DND-41 (cell line): ENCODE results near the gene KRT15.

ENCODE experiments used
- ATAC-seq: fragments of 200-7000 bp; cut with Tn5 transposase; 3 replicates; pipeline ENCODE4 v1.9.1; 2021; ENCODE audit warnings: low read depth; ENCODE audit not compliant: insufficient read depth
- DNase-seq: peaks from one replicate; pipeline ENCODE4 v3.0.0-alpha.2; 2020
- H2AFZ ChIP-seq: 2 replicates; pipeline ENCODE4 v1.6.0; 2012; ENCODE audit warnings: low read depth, low read length
- H3K27ac ChIP-seq: 2 replicates; pipeline ENCODE4 v1.5.1; 2012; ENCODE audit warnings: low read length, inconsistent platforms
- H3K27me3 ChIP-seq: fragments of 200-600 bp; sonication (generic); 2 replicates; pipeline ENCODE4 v1.6.0; 2012; ENCODE audit warnings: low read length, mild to moderate bottlenecking, inconsistent platforms; ENCODE audit not compliant: insufficient read depth, poor library complexity
- H3K36me3 ChIP-seq: 2 replicates; pipeline ENCODE4 v1.5.1; 2012; ENCODE audit warnings: low read length, inconsistent platforms; ENCODE audit not compliant: insufficient read depth
- H3K4me1 ChIP-seq: 2 replicates; pipeline ENCODE4 v1.5.1; 2012; ENCODE audit warnings: mild to moderate bottlenecking, low read length; ENCODE audit not compliant: insufficient read depth
- H3K4me2 ChIP-seq: 2 replicates; pipeline ENCODE4 v1.6.0; 2012; ENCODE audit warnings: mild to moderate bottlenecking, moderate library complexity, low read length, inconsistent platforms; ENCODE audit not compliant: insufficient read depth
- H3K4me3 ChIP-seq, 2 experiments: fragments of 200-600 bp in 1 of 2; shearing (Covaris generic) in 1 of 2; 2 replicates each; pipeline ENCODE4 v1.5.1; 2012 to 2016; ENCODE audit warnings: inconsistent platforms in 2 of 2, low read length in 2 of 2, mild to moderate bottlenecking in 2 of 2, low read depth in 1 of 2, moderate library complexity in 1 of 2
- H3K79me2 ChIP-seq: 2 replicates; pipeline ENCODE4 v1.6.0; 2012; ENCODE audit warnings: low read length, inconsistent platforms; ENCODE audit not compliant: insufficient read depth
- H3K9ac ChIP-seq: 2 replicates; pipeline ENCODE4 v1.6.0; 2012; ENCODE audit warnings: low read depth, mild to moderate bottlenecking, inconsistent platforms, low read length, moderate library complexity
- H3K9me3 ChIP-seq: 2 replicates; pipeline ENCODE4 v1.5.1; 2012; ENCODE audit warnings: low read length, moderate library complexity, mild to moderate bottlenecking, inconsistent platforms; ENCODE audit not compliant: insufficient read depth, severe bottlenecking
- H4K20me1 ChIP-seq: 2 replicates; pipeline ENCODE4 v1.6.0; 2012; ENCODE audit warnings: low read length; ENCODE audit not compliant: insufficient read depth
- EZH2 ChIP-seq: IDR thresholded peaks from 3 replicates; pipeline ENCODE4 v1.6.1; 2012; ENCODE audit warnings: borderline replicate concordance, low read depth, mild to moderate bottlenecking, moderate library complexity, low read length, inconsistent platforms; ENCODE audit not compliant: severe bottlenecking
- TF ChIP-seq, protein P1 (sequence below): IDR thresholded peaks from 2 replicates; pipeline ENCODE4 v1.5.1; 2012; ENCODE audit warnings: borderline replicate concordance, low read length, moderate library complexity, mild to moderate bottlenecking; ENCODE audit not compliant: poor library complexity, severe bottlenecking; ENCODE audit errors: extremely low read depth

Gene KRT15

DNA sequence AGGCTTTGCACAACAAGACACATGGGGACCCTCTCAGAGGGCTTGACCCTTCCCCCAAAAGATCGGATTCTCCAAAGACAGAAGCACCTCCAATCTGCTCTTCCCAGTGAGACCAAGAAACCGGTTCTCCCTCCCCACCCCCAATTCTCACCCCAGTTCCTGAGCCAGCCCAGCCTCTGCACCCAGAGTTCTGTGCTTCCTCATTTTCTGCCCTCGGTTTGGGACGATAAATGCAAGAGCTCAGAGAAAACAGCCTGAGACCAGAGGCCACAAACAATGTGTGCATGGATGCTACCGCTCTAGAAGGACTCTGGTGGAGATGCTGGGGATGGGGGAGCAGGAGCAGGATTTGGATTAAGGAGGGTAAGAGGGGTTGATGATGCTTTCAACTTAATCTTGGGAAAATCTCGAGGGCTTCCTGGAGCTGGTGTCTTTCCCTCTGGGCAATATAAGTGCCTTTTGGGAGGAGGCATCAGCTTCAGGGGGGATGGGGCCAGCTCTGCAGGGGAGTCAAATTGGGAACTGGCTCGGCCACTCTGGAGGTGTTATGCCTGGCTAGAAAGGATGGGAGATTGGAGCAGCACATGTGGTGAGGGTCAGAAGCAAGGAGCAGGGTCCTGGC is 6.0 kb downstream of the KRT15 start:
- Histone ChIP-seq H3K9me3 (no peaks in the 10 kb centered on the region), H3K4me3 (no peak overlapping the region), H3K4me1 (no peaks in the 10 kb centered on the region), H3K27ac (no peak overlapping the region), H4K20me1 (0 out of 2 replicates have a peak, but pooled peaks cover 3% of the 10 kb centered on the region), H3K9ac (no peak overlapping the region), H3K79me2 (no peaks in the 10 kb centered on the region), H3K36me3 (no peaks in the 10 kb centered on the region), H3K4me2 (no peak overlapping the region), H2AFZ (no peak overlapping the region), H3K27me3 (peaks cover 24% of the 10 kb centered on the region)
- DNase-seq (no peak), ATAC-seq (no peak)
- TF ChIP-seq EZH2, result no peak
- TF ChIP-seq, protein P1, sequence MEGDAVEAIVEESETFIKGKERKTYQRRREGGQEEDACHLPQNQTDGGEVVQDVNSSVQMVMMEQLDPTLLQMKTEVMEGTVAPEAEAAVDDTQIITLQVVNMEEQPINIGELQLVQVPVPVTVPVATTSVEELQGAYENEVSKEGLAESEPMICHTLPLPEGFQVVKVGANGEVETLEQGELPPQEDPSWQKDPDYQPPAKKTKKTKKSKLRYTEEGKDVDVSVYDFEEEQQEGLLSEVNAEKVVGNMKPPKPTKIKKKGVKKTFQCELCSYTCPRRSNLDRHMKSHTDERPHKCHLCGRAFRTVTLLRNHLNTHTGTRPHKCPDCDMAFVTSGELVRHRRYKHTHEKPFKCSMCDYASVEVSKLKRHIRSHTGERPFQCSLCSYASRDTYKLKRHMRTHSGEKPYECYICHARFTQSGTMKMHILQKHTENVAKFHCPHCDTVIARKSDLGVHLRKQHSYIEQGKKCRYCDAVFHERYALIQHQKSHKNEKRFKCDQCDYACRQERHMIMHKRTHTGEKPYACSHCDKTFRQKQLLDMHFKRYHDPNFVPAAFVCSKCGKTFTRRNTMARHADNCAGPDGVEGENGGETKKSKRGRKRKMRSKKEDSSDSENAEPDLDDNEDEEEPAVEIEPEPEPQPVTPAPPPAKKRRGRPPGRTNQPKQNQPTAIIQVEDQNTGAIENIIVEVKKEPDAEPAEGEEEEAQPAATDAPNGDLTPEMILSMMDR, result no peak

DNA sequence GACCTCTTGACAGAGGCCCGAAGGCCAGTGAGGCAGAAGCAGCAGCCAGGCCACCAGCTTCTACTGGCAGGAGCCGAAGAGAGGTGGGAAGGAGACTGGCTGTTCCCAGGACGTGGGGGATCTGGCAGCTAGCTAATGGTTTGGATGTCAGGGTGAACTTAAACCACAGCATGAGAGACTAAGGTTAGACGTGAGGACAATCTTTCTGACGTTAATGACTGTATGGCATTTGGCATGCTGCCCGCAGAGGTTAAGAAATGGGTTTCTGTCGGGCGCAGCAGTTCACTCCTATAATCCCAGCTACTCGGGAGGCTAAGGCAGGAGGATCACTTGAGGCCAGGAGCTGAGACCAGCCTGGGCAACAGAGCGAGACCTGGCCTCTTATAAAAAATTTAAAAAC is 7.0 kb downstream of the KRT15 start:
- H3K79me2 ChIP-seq, result no peaks in the 10 kb centered on the region
- ATAC-seq (no peak), DNase-seq (no peak)
- H2AFZ ChIP-seq, result no peak overlapping the region
- TF ChIP-seq, protein P1, result no peak
- TF ChIP-seq EZH2, result no peak
- no peaks in the 10 kb centered on the region for H3K9me3 ChIP-seq
- no peak overlapping the region for H3K27ac ChIP-seq
- no peaks in the 10 kb centered on the region for H3K36me3 ChIP-seq
- no peak overlapping the region for H3K4me2 ChIP-seq
- no peak overlapping the region for H3K4me3 ChIP-seq
- H3K27me3 ChIP-seq, result peaks cover 28% of the 10 kb centered on the region
- no peak overlapping the region for H3K9ac ChIP-seq
- 0 out of 2 replicates have a peak, but pooled peaks cover 3% of the 10 kb centered on the region for H4K20me1 ChIP-seq
- H3K4me1 ChIP-seq, result no peaks in the 10 kb centered on the region

DNA sequence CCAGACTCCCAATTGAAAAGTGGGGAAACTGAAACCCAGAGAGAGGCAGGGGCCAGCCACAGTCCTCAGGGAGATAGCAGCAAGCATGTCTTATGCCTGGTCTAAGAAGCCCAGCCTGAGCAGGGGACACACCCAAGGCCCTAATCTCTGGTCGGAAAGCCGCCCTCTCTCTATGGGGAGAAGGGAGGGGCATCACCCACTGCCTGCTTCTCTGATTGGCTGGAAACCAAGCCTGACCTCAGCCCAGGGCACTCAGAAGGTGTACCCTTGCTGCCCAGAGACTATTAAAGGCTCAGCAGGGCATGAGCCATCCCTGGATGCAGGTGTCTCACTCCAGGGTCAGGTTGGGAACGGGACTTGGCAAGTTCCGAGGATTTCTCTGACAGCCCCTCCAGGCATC is 7.6 kb downstream of the KRT15 start:
- TF ChIP-seq, protein P1, result no peak
- no peak for TF ChIP-seq EZH2
- Histone ChIP-seq H3K36me3 (no peaks in the 10 kb centered on the region), H3K4me3 (no peak overlapping the region), H2AFZ (no peak overlapping the region), H4K20me1 (0 out of 2 replicates have a peak, but pooled peaks cover 3% of the 10 kb centered on the region), H3K79me2 (no peaks in the 10 kb centered on the region), H3K27me3 (peaks cover 34% of the 10 kb centered on the region), H3K9ac (no peak overlapping the region), H3K4me2 (no peak overlapping the region), H3K4me1 (no peaks in the 10 kb centered on the region), H3K9me3 (no peaks in the 10 kb centered on the region), H3K27ac (no peak overlapping the region)
- ATAC-seq, result no peak
- DNase-seq, result no peak
